ENCODE data around the gene ARL8B.
A peak's percentile ranks its signal among the peaks of the same experiment; 100 is the strongest.
"Not testable (repeated sequence)": the region's sequence is repeated elsewhere in the genome, so short reads cannot be mapped to it uniquely, and the experiment has no call there.

The ARL8B gene

DNA sequence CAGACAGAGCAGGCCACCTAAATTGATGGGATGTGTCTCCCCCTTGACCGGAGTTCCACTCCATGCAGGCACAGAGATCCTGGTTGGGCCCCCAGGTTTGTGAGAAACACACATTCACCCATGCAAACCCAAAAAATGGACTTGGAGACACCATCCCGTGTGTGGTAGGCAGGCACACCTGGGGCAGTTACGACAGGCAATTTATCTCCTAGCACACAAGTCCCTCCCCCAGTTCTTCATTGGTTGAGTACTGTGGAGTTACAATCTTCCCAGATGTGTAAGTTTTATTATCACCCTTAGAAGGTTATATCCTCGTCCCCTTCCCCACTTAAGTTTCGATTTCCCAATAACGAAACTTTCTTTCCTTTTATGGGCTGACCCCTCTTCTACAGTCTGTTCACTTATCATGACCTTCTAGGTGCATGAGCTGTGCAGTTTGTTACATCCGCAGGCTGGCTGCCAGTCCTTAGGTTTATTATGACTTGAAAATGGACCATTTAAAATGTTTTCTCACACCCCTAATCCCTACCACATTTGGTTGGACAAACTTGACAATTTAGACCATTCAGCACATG, 27.3 kb downstream of the ARL8B start:
- Mint-ChIP-seq H3K36me3 (peaks cover 84% of the 10 kb centered on the region), H3K27me3 (no peaks in the 10 kb centered on the region), H3K4me1 (peaks cover 94% of the 10 kb centered on the region), H3K27ac (peak overlapping the region; percentile 36), H3K9me3 (peaks cover 14% of the 10 kb centered on the region), H3K4me3 (no peak overlapping the region)
- no peak for ATAC-seq

- peaks cover 78% of the 10 kb centered on the region for H3K36me3 Mint-ChIP-seq
- H3K27me3 Mint-ChIP-seq, result no peaks in the 10 kb centered on the region
- H3K4me3 Mint-ChIP-seq, result peak overlapping the region; percentile 44
- ATAC-seq, result no peak
- H3K27ac Mint-ChIP-seq, result peak overlapping the region; percentile 53
- H3K9me3 Mint-ChIP-seq, result peaks cover 7% of the 10 kb centered on the region
- H3K4me1 Mint-ChIP-seq, result peaks cover 95% of the 10 kb centered on the region
Measured at GRCh38 chr3:5151586-5151985, 29.5 kb downstream of the ARL8B start.

- Mint-ChIP-seq H3K4me3 (no peak overlapping the region), H3K27ac (no peak overlapping the region), H3K9me3 (peaks cover 3% of the 10 kb centered on the region), H3K36me3 (peaks cover 75% of the 10 kb centered on the region), H3K27me3 (no peaks in the 10 kb centered on the region), H3K4me1 (peaks cover 95% of the 10 kb centered on the region)
- ATAC-seq, result no peak
Measured at GRCh38 chr3:5153074-5153473, 31.0 kb downstream of the ARL8B start.

GRCh38 chr3:5155241-5155640, 33.1 kb downstream of the ARL8B start:
- Mint-ChIP-seq H3K36me3 (peaks cover 56% of the 10 kb centered on the region), H3K4me3 (no peak overlapping the region), H3K27ac (peak overlapping the region; percentile 4), H3K27me3 (no peaks in the 10 kb centered on the region), H3K9me3 (peaks cover 3% of the 10 kb centered on the region), H3K4me1 (peaks cover 82% of the 10 kb centered on the region)
- no peak for ATAC-seq

DNA sequence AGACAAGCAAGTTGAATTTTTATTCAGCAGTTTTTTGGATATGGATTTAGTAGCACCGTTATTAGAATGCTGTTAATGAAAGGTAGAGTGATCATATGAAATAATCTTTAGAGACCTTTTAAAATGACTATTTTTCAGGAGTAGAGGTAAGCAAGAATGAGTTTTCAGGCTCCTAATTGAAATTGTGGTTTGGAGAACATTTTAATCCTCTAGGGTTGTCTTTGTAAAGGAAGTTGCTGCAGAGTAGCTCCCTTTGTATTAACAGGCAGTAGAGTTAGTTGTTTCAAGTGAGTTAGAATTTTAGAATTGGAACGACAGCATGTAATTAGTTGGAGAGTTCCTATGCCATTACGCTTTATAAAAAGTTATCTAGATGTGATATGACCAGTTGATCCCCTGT, 38.2 kb downstream of the ARL8B start:
- ATAC-seq, result no peak
- H3K4me1 Mint-ChIP-seq, result peaks cover 83% of the 10 kb centered on the region
- H3K36me3 Mint-ChIP-seq, result peaks cover 24% of the 10 kb centered on the region
- H3K27me3 Mint-ChIP-seq, result no peaks in the 10 kb centered on the region
- no peaks in the 10 kb centered on the region for H3K9me3 Mint-ChIP-seq
- H3K4me3 Mint-ChIP-seq, result no peak overlapping the region
- H3K27ac Mint-ChIP-seq, result no peak overlapping the region

- H3K4me1 Mint-ChIP-seq, result peaks cover 80% of the 10 kb centered on the region
- ATAC-seq, result no peak
Measured at GRCh38 chr3:5160940-5161858, 39.1 kb downstream of the ARL8B start.

GRCh38 chr3:5162102-5162501, 40.0 kb downstream of the ARL8B start:
- Mint-ChIP-seq H3K27ac (peak overlapping the region; percentile 42), H3K36me3 (peaks cover 6% of the 10 kb centered on the region), H3K9me3 (no peaks in the 10 kb centered on the region), H3K27me3 (no peaks in the 10 kb centered on the region), H3K4me1 (peaks cover 75% of the 10 kb centered on the region), H3K4me3 (no peak overlapping the region)
- ATAC-seq, result no peak

More at GRCh38 chr3:5160940-5161858, 39.1 kb downstream of the ARL8B start:
- no peaks in the 10 kb centered on the region for H3K9me3 Mint-ChIP-seq
- H3K27me3 Mint-ChIP-seq, result no peaks in the 10 kb centered on the region
- peak overlapping the region; percentile 42 for H3K27ac Mint-ChIP-seq
- H3K36me3 Mint-ChIP-seq, result peaks cover 15% of the 10 kb centered on the region
- no peak overlapping the region for H3K4me3 Mint-ChIP-seq

GRCh38 chr3:5165698-5166097, 43.6 kb downstream of the ARL8B start:
- no peak for ATAC-seq
- H3K9me3 Mint-ChIP-seq, result no peaks in the 10 kb centered on the region
- H3K27ac Mint-ChIP-seq, result no peak overlapping the region
- no peaks in the 10 kb centered on the region for H3K36me3 Mint-ChIP-seq
- H3K27me3 Mint-ChIP-seq, result no peaks in the 10 kb centered on the region
- H3K4me1 Mint-ChIP-seq, result peaks cover 74% of the 10 kb centered on the region
- H3K4me3 Mint-ChIP-seq, result no peak overlapping the region

DNA sequence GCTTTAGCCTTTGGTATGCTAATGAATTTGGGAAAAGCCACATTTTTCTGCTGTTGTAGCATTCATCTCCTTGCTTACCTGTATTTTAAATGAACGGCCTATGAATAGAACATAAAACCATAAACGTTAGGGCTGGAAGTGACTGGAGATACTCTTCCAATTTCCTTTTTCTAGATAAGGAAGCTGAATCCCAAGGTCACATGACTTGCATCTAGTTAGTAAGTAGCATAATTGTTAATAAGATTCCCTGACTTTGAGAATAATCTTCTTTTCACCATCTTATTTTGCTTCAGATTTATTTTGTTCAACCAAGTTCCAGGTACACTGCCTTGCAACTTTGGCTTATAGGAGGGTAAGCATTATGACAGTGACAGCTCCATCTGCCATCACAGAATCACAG, 44.8 kb downstream of the ARL8B start:
- Mint-ChIP-seq H3K4me3 (no peak overlapping the region), H3K4me1 (peaks cover 63% of the 10 kb centered on the region), H3K36me3 (no peaks in the 10 kb centered on the region), H3K9me3 (no peaks in the 10 kb centered on the region), H3K27ac (no peak overlapping the region), H3K27me3 (no peaks in the 10 kb centered on the region)
- ATAC-seq, result no peak

- peaks cover 5% of the 10 kb centered on the region for H3K36me3 Mint-ChIP-seq
- no peak overlapping the region for H3K27ac Mint-ChIP-seq
Measured at GRCh38 chr3:5168110-5168509, 46.0 kb downstream of the ARL8B start.

GRCh38 chr3:5169807-5170206, 47.7 kb downstream of the ARL8B start:
- no peak for ATAC-seq
- Mint-ChIP-seq H3K27me3 (no peaks in the 10 kb centered on the region), H3K4me3 (no peak overlapping the region), H3K4me1 (peaks cover 37% of the 10 kb centered on the region), H3K9me3 (no peaks in the 10 kb centered on the region), H3K36me3 (peaks cover 7% of the 10 kb centered on the region), H3K27ac (peak overlapping the region; percentile 69)

More at GRCh38 chr3:5168110-5168509, 46.0 kb downstream of the ARL8B start:
- Mint-ChIP-seq H3K4me3 (no peak overlapping the region), H3K9me3 (no peaks in the 10 kb centered on the region), H3K4me1 (peaks cover 50% of the 10 kb centered on the region), H3K27me3 (no peaks in the 10 kb centered on the region)
- ATAC-seq, result no peak

- H3K27me3 Mint-ChIP-seq, result no peaks in the 10 kb centered on the region
- H3K9me3 Mint-ChIP-seq, result no peaks in the 10 kb centered on the region
- no peak overlapping the region for H3K4me3 Mint-ChIP-seq
- no peak for ATAC-seq
- peaks cover 13% of the 10 kb centered on the region for H3K36me3 Mint-ChIP-seq
- peaks cover 25% of the 10 kb centered on the region for H3K4me1 Mint-ChIP-seq
- no peak overlapping the region for H3K27ac Mint-ChIP-seq
Measured at GRCh38 chr3:5170975-5171374, 48.9 kb downstream of the ARL8B start.

- ATAC-seq, result no peak
- Mint-ChIP-seq H3K36me3 (peaks cover 16% of the 10 kb centered on the region), H3K27me3 (no peaks in the 10 kb centered on the region), H3K4me1 (peaks cover 22% of the 10 kb centered on the region), H3K9me3 (no peaks in the 10 kb centered on the region), H3K4me3 (no peak overlapping the region), H3K27ac (no peak overlapping the region)
Measured at GRCh38 chr3:5172018-5172417, 49.9 kb downstream of the ARL8B start.

- Mint-ChIP-seq H3K4me1 (peaks cover 45% of the 10 kb centered on the region), H3K36me3 (peaks cover 46% of the 10 kb centered on the region), H3K27ac (peak overlapping the region; percentile 78)
- not testable (repeated sequence) for H3K9me3 Mint-ChIP-seq, H3K27me3 Mint-ChIP-seq, ATAC-seq, H3K4me3 Mint-ChIP-seq
Measured at GRCh38 chr3:5179036-5179435, 56.9 kb downstream of the ARL8B start.

DNA sequence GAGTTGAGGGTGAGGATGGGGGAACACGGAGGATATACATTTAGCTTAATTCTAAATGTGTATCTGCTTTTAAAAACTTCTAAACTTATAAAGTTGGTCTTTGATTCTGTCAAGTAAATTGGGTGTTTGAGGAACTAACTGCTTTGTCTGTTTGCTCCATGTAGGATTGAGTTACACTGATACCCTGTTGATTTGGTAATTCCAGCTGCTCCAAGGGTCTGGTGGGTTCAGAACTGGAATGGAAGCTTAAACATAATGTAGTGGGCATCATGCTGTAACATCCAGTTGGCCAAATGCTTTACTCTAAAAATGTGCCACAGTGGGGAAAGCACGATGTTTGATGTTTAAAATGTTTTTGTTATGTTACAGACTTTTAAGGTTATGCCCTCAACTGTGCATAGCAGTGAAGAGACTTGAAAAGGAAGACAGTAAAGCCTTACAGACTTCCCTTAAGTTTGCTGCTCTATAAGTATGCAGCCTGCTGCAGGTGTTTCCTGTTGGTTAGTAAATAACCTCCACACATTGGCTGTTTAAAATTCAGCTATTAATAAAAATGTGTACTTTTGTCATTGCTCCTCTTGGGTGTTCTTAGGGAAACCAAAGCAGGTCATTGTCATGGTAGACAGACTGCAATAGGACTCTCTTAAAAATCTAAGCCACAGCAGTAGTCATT, 59.5 kb downstream of the ARL8B start:
- Mint-ChIP-seq H3K36me3 (peaks cover 44% of the 10 kb centered on the region), H3K27ac (peak overlapping the region; percentile 78), H3K9me3 (no peaks in the 10 kb centered on the region), H3K4me3 (peak overlapping the region; percentile 64), H3K4me1 (peaks cover 64% of the 10 kb centered on the region), H3K27me3 (no peaks in the 10 kb centered on the region)
- peak; percentile 95 for ATAC-seq
